AG04450 (cell line): ENCODE data around the gene OXSR1. TPM values are rescaled to one million over a fixed set of nuclear protein-coding genes. Genes with fewer than 3 reads are reported as not detected.

Experiments
- CTCF ChIA-PET: fragments of 300-600, 350-600 bp; formaldehyde crosslinking; extraction: SDS; loops from one replicate; lab custom pipeline; 2022; ENCODE audit warnings: antibody characterized with exemption, inconsistent platforms; lab: Charles Lee
- POLR2A ChIA-PET: fragments of 350-600 bp; formaldehyde crosslinking; extraction: SDS; loops from one replicate; lab custom pipeline; 2021; ENCODE audit warnings: antibody characterized with exemption, inconsistent platforms; lab: Yijun Ruan, JAX
- DNase-seq: peaks from one replicate; pipeline ENCODE4 v3.0.0-alpha.2; 2011; ENCODE audit warnings: low read depth, low spot score
- H3K27ac ChIP-seq: one replicate; pipeline ENCODE4 v1.5.1; 2012; ENCODE audit warnings: low read depth, low read length, control low read depth
- H3K27me3 ChIP-seq: one replicate; pipeline ENCODE4 v1.6.0; 2012; ENCODE audit warnings: low read length; ENCODE audit not compliant: control insufficient read depth, insufficient read depth
- H3K4me3 ChIP-seq: 2 replicates; pipeline ENCODE4 v1.5.1; 2011; ENCODE audit warnings: mild to moderate bottlenecking, low read depth, low read length, control low read depth
- H3K9me3 ChIP-seq: 2 replicates; pipeline ENCODE4 v1.5.1; 2012; ENCODE audit warnings: low read length; ENCODE audit not compliant: control insufficient read depth, insufficient read depth
- polyA plus RNA-seq: library from polyadenylated mRNA; depleted of rRNA; stranded (reverse); fragments of >200 nt; gene quantifications from 2 replicates; pipeline ENCODE4 v1.2.3, GENCODE V29; 2011
- TF ChIP-seq, protein P1 (sequence below): IDR thresholded peaks from 2 replicates; pipeline ENCODE4 v1.5.1; 2011; ENCODE audit warnings: low read depth, low read length, control low read depth, inconsistent platforms

The OXSR1 gene
- polyA plus RNA-seq, 1 experiment, result 42.3 TPM

DNA sequence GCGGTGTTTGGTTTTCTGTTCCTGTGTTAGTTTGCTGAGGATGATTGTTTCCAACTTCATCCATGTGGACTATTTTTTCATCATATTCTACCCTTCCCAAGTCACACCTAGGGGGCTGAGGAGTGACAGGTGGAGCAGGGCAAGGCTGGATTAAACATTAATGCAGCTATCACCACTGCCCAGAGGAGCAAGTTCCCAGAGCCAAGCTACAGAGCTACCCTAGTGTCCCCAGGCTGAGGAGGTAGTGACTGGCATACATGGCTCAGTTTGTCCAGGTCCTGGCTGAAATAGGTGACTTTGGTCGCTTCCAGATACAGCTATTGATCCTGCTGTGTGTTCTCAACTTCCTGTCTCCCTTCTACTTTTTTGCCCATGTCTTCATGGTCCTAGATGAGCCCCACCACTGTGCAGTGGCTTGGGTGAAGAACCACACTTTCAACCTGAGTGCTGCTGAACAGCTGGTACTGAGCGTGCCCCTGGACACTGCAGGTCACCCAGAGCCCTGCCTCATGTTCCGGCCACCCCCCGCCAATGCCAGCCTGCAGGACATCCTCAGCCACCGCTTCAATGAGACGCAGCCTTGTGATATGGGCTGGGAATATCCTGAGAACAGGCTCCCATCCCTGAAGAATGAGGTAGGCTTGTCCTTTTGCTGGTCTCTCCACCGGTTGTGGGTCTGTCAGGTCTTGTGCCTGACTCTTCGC, 100.4 kb downstream of the OXSR1 start, which contains the start of gene SLC22A13:
TSS of gene SLC22A13 (plus strand) at position 209 of the 704 bp plus-strand sequence. CDS start at position 258, 49 bp downstream.
- ChIA-PET POLR2A (no interaction called here), CTCF (no interaction called here)
- H3K27ac ChIP-seq, result no peak within 1 kb of the TSS
- H3K9me3 ChIP-seq, result no peaks in the 10 kb centered on the region
- no peak within 1 kb of the TSS for H3K4me3 ChIP-seq
- no peak for DNase-seq
- TF ChIP-seq, protein P1, sequence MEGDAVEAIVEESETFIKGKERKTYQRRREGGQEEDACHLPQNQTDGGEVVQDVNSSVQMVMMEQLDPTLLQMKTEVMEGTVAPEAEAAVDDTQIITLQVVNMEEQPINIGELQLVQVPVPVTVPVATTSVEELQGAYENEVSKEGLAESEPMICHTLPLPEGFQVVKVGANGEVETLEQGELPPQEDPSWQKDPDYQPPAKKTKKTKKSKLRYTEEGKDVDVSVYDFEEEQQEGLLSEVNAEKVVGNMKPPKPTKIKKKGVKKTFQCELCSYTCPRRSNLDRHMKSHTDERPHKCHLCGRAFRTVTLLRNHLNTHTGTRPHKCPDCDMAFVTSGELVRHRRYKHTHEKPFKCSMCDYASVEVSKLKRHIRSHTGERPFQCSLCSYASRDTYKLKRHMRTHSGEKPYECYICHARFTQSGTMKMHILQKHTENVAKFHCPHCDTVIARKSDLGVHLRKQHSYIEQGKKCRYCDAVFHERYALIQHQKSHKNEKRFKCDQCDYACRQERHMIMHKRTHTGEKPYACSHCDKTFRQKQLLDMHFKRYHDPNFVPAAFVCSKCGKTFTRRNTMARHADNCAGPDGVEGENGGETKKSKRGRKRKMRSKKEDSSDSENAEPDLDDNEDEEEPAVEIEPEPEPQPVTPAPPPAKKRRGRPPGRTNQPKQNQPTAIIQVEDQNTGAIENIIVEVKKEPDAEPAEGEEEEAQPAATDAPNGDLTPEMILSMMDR, result no peak
- H3K27me3 ChIP-seq, result no peaks in the 10 kb centered on the region

DNA sequence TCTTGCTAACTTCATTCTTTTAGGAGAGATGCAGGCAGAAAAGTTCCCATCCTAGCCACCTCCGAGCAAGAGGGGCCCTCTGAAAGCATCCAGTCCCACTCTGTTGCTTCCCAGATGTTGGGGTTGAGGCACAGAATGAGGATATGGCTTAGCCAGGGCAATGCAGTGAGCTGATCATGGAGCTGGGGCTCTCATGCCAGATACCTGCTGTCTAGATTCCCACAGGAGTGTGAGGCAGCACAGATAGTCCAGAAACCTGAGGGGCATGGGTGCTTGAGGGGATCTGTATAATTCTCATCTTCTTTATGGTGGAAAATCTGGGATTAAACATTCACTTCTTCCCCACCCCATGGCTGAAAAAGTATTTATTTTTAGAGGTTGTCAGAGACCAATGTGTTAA, 101.5 kb downstream of the OXSR1 start:
- DNase-seq, result no peak
- H3K27me3 ChIP-seq, result no peaks in the 10 kb centered on the region
- H3K9me3 ChIP-seq, result no peaks in the 10 kb centered on the region
- no peak overlapping the region for H3K4me3 ChIP-seq
- H3K27ac ChIP-seq, result no peak overlapping the region
- ChIA-PET CTCF (no interaction called here), POLR2A (no interaction called here)
- TF ChIP-seq, protein P1, result no peak

DNA sequence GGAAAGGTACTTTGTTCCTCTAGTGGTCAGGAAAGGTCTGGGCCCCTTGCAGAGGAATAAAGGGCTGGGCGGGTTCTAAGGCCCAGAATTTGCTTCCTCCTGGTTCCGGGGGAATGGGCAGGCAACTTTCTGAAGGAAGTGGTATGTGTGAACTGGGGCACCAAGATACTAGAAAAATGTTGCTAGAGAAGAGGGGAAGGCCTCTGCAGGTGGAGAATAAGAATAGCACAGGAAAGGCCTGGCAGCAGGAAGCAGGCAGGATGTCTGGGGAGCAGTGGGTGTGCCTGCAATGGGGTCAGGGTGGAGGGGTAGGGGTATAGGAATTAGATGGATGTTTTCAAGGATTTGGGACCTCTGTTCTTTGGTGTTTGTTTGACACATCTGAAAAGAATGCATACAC, 102.3 kb downstream of the OXSR1 start:
- Histone ChIP-seq H3K27ac (no peak overlapping the region), H3K27me3 (no peaks in the 10 kb centered on the region), H3K9me3 (no peaks in the 10 kb centered on the region), H3K4me3 (no peak overlapping the region)
- TF ChIP-seq, protein P1, result no peak
- CTCF ChIA-PET, result interaction anchor here (0.5 kb wide), 1 partner anchor 1039 kb away, joined by 4 read pairs; no protein-coding TSS in a partner anchor
- no peak for DNase-seq
- POLR2A ChIA-PET, result no interaction called here

DNA sequence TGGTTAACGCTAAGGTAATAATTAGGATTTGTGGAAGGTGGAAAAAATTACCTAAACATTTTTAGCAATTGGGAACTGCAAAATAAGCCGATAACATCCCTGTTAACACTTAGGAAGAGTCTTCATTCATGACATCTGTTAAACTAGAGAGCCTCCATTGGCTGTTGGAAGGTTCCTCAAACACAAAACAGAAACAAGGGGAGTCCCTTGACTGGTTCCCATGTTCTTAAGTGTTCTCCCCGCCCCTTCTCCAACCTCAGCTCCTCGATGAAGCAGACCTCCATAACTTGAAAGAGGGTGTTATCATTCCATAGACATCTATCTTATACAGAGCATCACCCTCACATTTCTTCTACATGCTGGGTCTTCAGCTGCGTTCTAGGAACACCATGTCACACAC, 102.8 kb downstream of the OXSR1 start:
- no peak for DNase-seq
- no peak overlapping the region for H3K27ac ChIP-seq
- TF ChIP-seq, protein P1, result no peak
- POLR2A ChIA-PET, result no interaction called here
- H3K27me3 ChIP-seq, result no peaks in the 10 kb centered on the region
- CTCF ChIA-PET, result interaction anchor here (0.5 kb wide), 1 partner anchor 1039 kb away, joined by 4 read pairs; no protein-coding TSS in a partner anchor
- no peaks in the 10 kb centered on the region for H3K9me3 ChIP-seq
- no peak overlapping the region for H3K4me3 ChIP-seq

DNA sequence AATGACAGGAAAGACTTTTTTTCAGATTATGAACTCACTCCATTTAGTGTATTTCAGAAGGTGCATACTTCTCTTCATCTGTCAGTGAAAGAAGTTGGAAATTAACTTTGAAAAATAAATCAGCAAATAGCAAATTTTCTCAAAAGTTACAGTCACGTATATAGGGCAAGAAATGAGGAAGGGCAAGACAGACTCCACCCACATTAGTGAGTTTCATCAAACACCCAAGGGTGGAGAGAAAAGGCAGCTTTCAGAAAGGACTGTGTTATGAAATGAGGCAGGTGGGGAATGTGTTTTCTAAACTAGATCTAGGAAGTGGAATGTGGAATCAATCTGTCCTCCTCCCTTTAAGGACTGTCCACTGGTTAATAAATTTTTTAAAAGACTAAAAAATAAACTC, 103.2 kb downstream of the OXSR1 start:
- ChIA-PET CTCF (no interaction called here), POLR2A (no interaction called here)
- TF ChIP-seq, protein P1, result no peak
- H3K4me3 ChIP-seq, result no peak overlapping the region
- no peaks in the 10 kb centered on the region for H3K9me3 ChIP-seq
- DNase-seq, result no peak
- no peaks in the 10 kb centered on the region for H3K27me3 ChIP-seq
- H3K27ac ChIP-seq, result no peak overlapping the region
